ENCODE results near the gene TMEM221.

The TMEM221 gene

GRCh38 chr19:17441241-17442021 lies 7.0 kb downstream of the TMEM221 start:
- DNase-seq (ENCODE audit: low spot score): peak; percentile 25

GRCh38 chr19:17436874-17437267 lies 11.6 kb downstream of the TMEM221 start:
- DNase-seq (ENCODE audit: low spot score): no peak

GRCh38 chr19:17436094-17436873 lies 12.2 kb downstream of the TMEM221 start:
- DNase-seq (ENCODE audit: low spot score): no peak

- DNase-seq (ENCODE audit: low spot score): no peak
Observed at GRCh38 chr19:17435218-17435617, 13.2 kb downstream of the TMEM221 start.

- no peak for DNase-seq (ENCODE audit: low spot score)
Observed at GRCh38 chr19:17431417-17431816, 17.1 kb downstream of the TMEM221 start.

GRCh38 chr19:17429641-17430113 lies 18.8 kb downstream of the TMEM221 start:
- no peak for DNase-seq (ENCODE audit: low spot score)

GRCh38 chr19:17424743-17425365 lies 23.6 kb downstream of the TMEM221 start:
- DNase-seq (ENCODE audit: low spot score): no peak

GRCh38 chr19:17423429-17424208 lies 24.8 kb downstream of the TMEM221 start:
- no peak for DNase-seq (ENCODE audit: low spot score)

GRCh38 chr19:17421942-17422341 lies 26.5 kb downstream of the TMEM221 start:
- no peak for DNase-seq (ENCODE audit: low spot score)

- no peak for DNase-seq (ENCODE audit: low spot score)
Observed at GRCh38 chr19:17420475-17420924, 28.0 kb downstream of the TMEM221 start.

- peak; percentile 99 for DNase-seq (ENCODE audit: low spot score)
Observed at GRCh38 chr19:17419621-17420474, 28.6 kb downstream of the TMEM221 start, which contains the start of gene MVB12A. MVB12A (plus strand) TSS chr19:17420047; CDS start chr19:17420136, 89 bp downstream.

- DNase-seq (ENCODE audit: low spot score): peak; percentile 16
Observed at GRCh38 chr19:17419154-17419620, 29.3 kb downstream of the TMEM221 start.

GRCh38 chr19:17418710-17419109 lies 29.8 kb downstream of the TMEM221 start:
- DNase-seq (ENCODE audit: low spot score): no peak

GRCh38 chr19:17415121-17415520 lies 33.3 kb downstream of the TMEM221 start:
- no peak for DNase-seq (ENCODE audit: low spot score)

- DNase-seq (ENCODE audit: low spot score): no peak
Observed at GRCh38 chr19:17414097-17414496, 34.4 kb downstream of the TMEM221 start.

GRCh38 chr19:17411801-17412200 lies 36.7 kb downstream of the TMEM221 start:
- DNase-seq (ENCODE audit: low spot score): no peak

- DNase-seq (ENCODE audit: low spot score): no peak
Observed at GRCh38 chr19:17409990-17410389, 38.5 kb downstream of the TMEM221 start.

- DNase-seq (ENCODE audit: low spot score): no peak
Observed at GRCh38 chr19:17406887-17407196, 41.6 kb downstream of the TMEM221 start.

GRCh38 chr19:17406046-17406886 lies 42.2 kb downstream of the TMEM221 start:
- DNase-seq (ENCODE audit: low spot score): no peak
